ENCODE data around the gene CYS1. TPM values are rescaled to one million over a fixed set of nuclear protein-coding genes. Genes with fewer than 3 reads are reported as not detected.

The CYS1 gene
- total and polyA plus RNA-seq, 2 of the 13 experiments (the other 11 are each of a cell fraction or from before 2014, with no cell fraction given): 0.04 TPM; not detected in 1

DNA sequence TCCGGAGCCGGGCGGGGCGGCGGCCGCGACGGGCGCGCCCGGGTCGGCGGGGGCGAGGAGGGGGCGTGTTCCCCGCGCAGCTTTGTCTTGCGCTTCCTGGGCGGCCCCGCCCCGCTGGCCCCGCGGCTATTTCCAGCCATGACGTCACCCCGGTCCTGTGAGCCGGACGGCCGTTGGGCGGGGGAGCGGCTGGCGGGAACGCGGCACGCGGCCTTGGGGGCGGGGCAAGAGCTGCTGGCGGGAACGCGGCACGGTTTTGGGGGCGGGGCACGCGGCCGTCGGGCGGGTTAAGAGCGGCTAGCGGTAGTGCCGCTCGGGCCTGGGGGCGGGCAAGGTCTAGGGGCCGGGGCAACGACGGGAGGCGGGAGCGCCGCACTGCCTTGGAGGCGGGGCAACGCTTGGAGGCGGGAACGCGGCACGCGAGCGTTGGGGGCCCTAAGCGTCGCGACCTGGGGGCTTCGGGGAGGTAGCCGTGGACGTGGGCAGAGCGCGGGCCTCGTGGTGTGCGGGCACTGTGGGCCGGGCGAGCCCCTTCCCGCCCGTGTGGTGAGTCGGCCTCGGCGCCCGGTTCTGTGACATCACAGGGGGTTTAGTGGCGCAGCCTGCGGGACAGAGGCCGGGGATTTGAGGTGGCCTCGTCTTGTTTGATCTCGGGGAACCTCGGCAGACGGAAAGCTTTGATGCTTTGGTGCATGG lies 36.2 kb downstream of the CYS1 start (continued):
- TF ChIP-seq, protein P1, sequence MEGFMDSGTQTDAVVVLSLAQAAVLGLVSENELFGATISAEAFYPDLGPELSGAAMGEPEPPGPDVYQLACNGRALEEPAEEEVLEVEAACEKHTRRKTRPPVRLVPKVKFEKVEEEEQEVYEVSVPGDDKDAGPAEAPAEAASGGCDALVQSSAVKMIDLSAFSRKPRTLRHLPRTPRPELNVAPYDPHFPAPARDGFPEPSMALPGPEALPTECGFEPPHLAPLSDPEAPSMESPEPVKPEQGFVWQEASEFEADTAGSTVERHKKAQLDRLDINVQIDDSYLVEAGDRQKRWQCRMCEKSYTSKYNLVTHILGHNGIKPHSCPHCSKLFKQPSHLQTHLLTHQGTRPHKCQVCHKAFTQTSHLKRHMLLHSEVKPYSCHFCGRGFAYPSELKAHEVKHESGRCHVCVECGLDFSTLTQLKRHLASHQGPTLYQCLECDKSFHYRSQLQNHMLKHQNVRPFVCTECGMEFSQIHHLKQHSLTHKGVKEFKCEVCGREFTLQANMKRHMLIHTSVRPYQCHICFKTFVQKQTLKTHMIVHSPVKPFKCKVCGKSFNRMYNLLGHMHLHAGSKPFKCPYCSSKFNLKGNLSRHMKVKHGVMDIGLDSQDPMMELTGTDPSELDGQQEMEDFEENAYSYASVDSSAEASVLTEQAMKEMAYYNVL (CRISPR knock-in tag; IDR thresholded peaks at IDR 0.05; ENCODE audit: borderline replicate concordance): 0 out of 2 replicates have a peak, but pooled peaks have one; percentile 8
- no peak; the same call in 1 of the 2 replicates for TF ChIP-seq ZFYVE20 (CRISPR knock-in tag; IDR thresholded peaks at IDR 0.05; ENCODE audit: borderline replicate concordance, low read depth)
- TF ChIP-seq ZNF547 (CRISPR knock-in tag; IDR thresholded peaks at IDR 0.05): peak; percentile 6; the same call in 1 of the 2 replicates
- TF ChIP-seq KDM5A (IDR thresholded peaks at IDR 0.05; ENCODE audit: borderline replicate concordance, low read length): no peak
- TF ChIP-seq, protein P2, sequence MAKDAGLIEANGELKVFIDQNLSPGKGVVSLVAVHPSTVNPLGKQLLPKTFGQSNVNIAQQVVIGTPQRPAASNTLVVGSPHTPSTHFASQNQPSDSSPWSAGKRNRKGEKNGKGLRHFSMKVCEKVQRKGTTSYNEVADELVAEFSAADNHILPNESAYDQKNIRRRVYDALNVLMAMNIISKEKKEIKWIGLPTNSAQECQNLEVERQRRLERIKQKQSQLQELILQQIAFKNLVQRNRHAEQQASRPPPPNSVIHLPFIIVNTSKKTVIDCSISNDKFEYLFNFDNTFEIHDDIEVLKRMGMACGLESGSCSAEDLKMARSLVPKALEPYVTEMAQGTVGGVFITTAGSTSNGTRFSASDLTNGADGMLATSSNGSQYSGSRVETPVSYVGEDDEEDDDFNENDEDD (CRISPR knock-in tag; IDR thresholded peaks at IDR 0.05; ENCODE audit: borderline replicate concordance): peak; percentile 92
- no peak for TF ChIP-seq ZNF570 (CRISPR knock-in tag; IDR thresholded peaks at IDR 0.05; ENCODE audit: borderline replicate concordance)
- TF ChIP-seq ZFAT (CRISPR knock-in tag; conservative IDR thresholded peaks at IDR 0.05): no peak
- TF ChIP-seq NR2F1 (CRISPR knock-in tag; IDR thresholded peaks at IDR 0.05): no peak
- peak; percentile 32; the same call in 1 of the 2 replicates for TF ChIP-seq ZNF777 (CRISPR knock-in tag; IDR thresholded peaks at IDR 0.05)
- TF ChIP-seq ZNF660 (CRISPR knock-in tag; IDR thresholded peaks at IDR 0.05; ENCODE audit: borderline replicate concordance, low read depth): no peak
- TF ChIP-seq MXD4 (CRISPR knock-in tag; IDR thresholded peaks at IDR 0.05): no peak; the same call in 1 of the 2 replicates
- TF ChIP-seq CBX1 (IDR thresholded peaks at IDR 0.05; ENCODE audit: low read depth): no peak
- TF ChIP-seq ZNF432 (CRISPR knock-in tag; IDR thresholded peaks at IDR 0.05; ENCODE audit: borderline replicate concordance): no peak
- TF ChIP-seq ZNF614 (CRISPR knock-in tag; IDR thresholded peaks at IDR 0.05; ENCODE audit: borderline replicate concordance): no peak
- no peak for TF ChIP-seq ZBTB3 (CRISPR knock-in tag; IDR thresholded peaks at IDR 0.05; ENCODE audit: borderline replicate concordance, low read depth)
- no peak for TF ChIP-seq HNRNPK (IDR thresholded peaks at IDR 0.05; ENCODE audit: low read depth, low read length, poor library complexity, severe bottlenecking)
- 0 out of 2 replicates have a peak, but pooled peaks have one; percentile 13 for TF ChIP-seq RBFOX2 (IDR thresholded peaks at IDR 0.05; ENCODE audit: low read depth, low read length)
- no peak for TF ChIP-seq RAD51 (IDR thresholded peaks at IDR 0.05; ENCODE audit: borderline replicate concordance)
- TF ChIP-seq, protein P3, sequence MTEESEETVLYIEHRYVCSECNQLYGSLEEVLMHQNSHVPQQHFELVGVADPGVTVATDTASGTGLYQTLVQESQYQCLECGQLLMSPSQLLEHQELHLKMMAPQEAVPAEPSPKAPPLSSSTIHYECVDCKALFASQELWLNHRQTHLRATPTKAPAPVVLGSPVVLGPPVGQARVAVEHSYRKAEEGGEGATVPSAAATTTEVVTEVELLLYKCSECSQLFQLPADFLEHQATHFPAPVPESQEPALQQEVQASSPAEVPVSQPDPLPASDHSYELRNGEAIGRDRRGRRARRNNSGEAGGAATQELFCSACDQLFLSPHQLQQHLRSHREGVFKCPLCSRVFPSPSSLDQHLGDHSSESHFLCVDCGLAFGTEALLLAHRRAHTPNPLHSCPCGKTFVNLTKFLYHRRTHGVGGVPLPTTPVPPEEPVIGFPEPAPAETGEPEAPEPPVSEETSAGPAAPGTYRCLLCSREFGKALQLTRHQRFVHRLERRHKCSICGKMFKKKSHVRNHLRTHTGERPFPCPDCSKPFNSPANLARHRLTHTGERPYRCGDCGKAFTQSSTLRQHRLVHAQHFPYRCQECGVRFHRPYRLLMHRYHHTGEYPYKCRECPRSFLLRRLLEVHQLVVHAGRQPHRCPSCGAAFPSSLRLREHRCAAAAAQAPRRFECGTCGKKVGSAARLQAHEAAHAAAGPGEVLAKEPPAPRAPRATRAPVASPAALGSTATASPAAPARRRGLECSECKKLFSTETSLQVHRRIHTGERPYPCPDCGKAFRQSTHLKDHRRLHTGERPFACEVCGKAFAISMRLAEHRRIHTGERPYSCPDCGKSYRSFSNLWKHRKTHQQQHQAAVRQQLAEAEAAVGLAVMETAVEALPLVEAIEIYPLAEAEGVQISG (CRISPR knock-in tag; IDR thresholded peaks at IDR 0.05): peak; percentile 56
- TF ChIP-seq ARNTL (CRISPR knock-in tag; IDR thresholded peaks at IDR 0.05): peak; percentile 57; the same call in 1 of the 2 replicates
- TF ChIP-seq SP1 (IDR thresholded peaks at IDR 0.05): no peak
- TF ChIP-seq SP1 (CRISPR knock-in tag; IDR thresholded peaks at IDR 0.05): peak; percentile 67

All from HepG2 (cell line).